Neural progenitor cell (in vitro differentiated cells): ENCODE results near the gene PSME3IP1.

Experiments
- CTCF ChIP-seq: fragments of 200-600 bp; sonication (generic); IDR thresholded peaks from 2 replicates; pipeline ENCODE4 v1.5.1; 2017; ENCODE audit warnings: antibody characterized with exemption, mild to moderate bottlenecking
- EZH2 ChIP-seq: fragments of 200-600 bp; sonication (generic); IDR thresholded peaks from 2 replicates; pipeline ENCODE4 v1.6.1; 2017; ENCODE audit warnings: antibody characterized with exemption, mild to moderate bottlenecking, moderate library complexity

GRCh38 chr16:57113042-57113453 lies 72.8 kb downstream of the PSME3IP1 start:
- TF ChIP-seq CTCF, result no peak
- TF ChIP-seq EZH2, result no peak
